Measurements from ENCODE around the gene COL27A1. TPM values are rescaled to one million over a fixed set of nuclear protein-coding genes. Genes with fewer than 3 reads are reported as not detected.
"Not testable (repeated sequence)": the region's sequence is repeated elsewhere in the genome, so short reads cannot be mapped to it uniquely, and the experiment has no call there.

The COL27A1 gene
- total RNA-seq, 2 experiments from 2014 or later, result 0.87 to 1.2 TPM

GRCh38 chr9:114124666-114125475 lies 30.5 kb upstream of the COL27A1 start:
- no peak for TF ChIP-seq CTCF (IDR thresholded peaks at IDR 0.05)
- ATAC-seq (ENCODE audit: poor library complexity) (no peak), DNase-seq (no peak)
- H3K9me3 ChIP-seq (ENCODE audit: control insufficient read depth in 1 of 2, insufficient read depth in 1 of 2, low read length in 2 of 2), result peaks cover 11 to 20% of the 10 kb centered on the region in 2 experiments
- H3K27ac ChIP-seq (ENCODE audit: low read depth in 1 of 2, low read length in 2 of 2), result no peak overlapping the region
- peaks cover 4% of the 10 kb centered on the region for H3K9me3 Mint-ChIP-seq
- H3K27me3 ChIP-seq (ENCODE audit: control insufficient read depth in 1 of 2, insufficient read depth in 2 of 2, low read length in 2 of 2), result peaks cover 4 to 7% of the 10 kb centered on the region in 2 experiments
- intact Hi-C loops (cut with DNase I, micrococcal nuclease), result no loop called here
- ChIA-PET POLR2A (no interaction called here), CTCF (no interaction called here)
- peaks cover 17% of the 10 kb centered on the region for H3K27me3 Mint-ChIP-seq
- H3K4me1 Mint-ChIP-seq (ENCODE audit: low read depth), result no peaks in the 10 kb centered on the region
- no peaks in the 10 kb centered on the region for H3K36me3 ChIP-seq (ENCODE audit: insufficient read depth, low read length)
- no peaks in the 10 kb centered on the region for H3K36me3 Mint-ChIP-seq (ENCODE audit: low read depth)
- H3K4me1 ChIP-seq (ENCODE audit: insufficient read depth, low read length), result no peaks in the 10 kb centered on the region
- no peak overlapping the region for H3K27ac Mint-ChIP-seq
- H3K4me3 Mint-ChIP-seq, result no peak overlapping the region
- H3K4me3 ChIP-seq (ENCODE audit: low read length), result no peak overlapping the region

- peaks cover 4% of the 10 kb centered on the region for H3K9me3 Mint-ChIP-seq
- no peaks in the 10 kb centered on the region for H3K36me3 Mint-ChIP-seq (ENCODE audit: low read depth)
- no peak overlapping the region for H3K4me3 Mint-ChIP-seq
- Histone ChIP-seq H3K4me1 (ENCODE audit: insufficient read depth, low read length) (no peaks in the 10 kb centered on the region), H3K36me3 (ENCODE audit: insufficient read depth, low read length) (no peaks in the 10 kb centered on the region), H3K9me3 (ENCODE audit: control insufficient read depth in 1 of 2, insufficient read depth in 1 of 2, low read length in 2 of 2) (peaks cover 11 to 20% of the 10 kb centered on the region in 2 experiments), H3K27ac (ENCODE audit: low read depth in 1 of 2, low read length in 2 of 2) (no peak overlapping the region), H3K4me3 (ENCODE audit: low read length) (no peak overlapping the region), H3K27me3 (ENCODE audit: control insufficient read depth in 1 of 2, insufficient read depth in 2 of 2, low read length in 2 of 2) (peaks cover 4 to 7% of the 10 kb centered on the region in 2 experiments)
- H3K4me1 Mint-ChIP-seq (ENCODE audit: low read depth), result no peaks in the 10 kb centered on the region
- TF ChIP-seq CTCF (IDR thresholded peaks at IDR 0.05), result no peak
- CTCF ChIA-PET, result no interaction called here
- H3K27ac Mint-ChIP-seq, result no peak overlapping the region
- DNase-seq (no peak), ATAC-seq (ENCODE audit: poor library complexity) (no peak)
- H3K27me3 Mint-ChIP-seq, result peaks cover 23% of the 10 kb centered on the region
- intact Hi-C loops (cut with DNase I, micrococcal nuclease), result no loop called here
- POLR2A ChIA-PET, result no interaction called here
Observed at GRCh38 chr9:114125476-114126013, 29.8 kb upstream of the COL27A1 start.

GRCh38 chr9:114126247-114127060 lies 28.9 kb upstream of the COL27A1 start:
- H3K9me3 Mint-ChIP-seq, result peaks cover 4% of the 10 kb centered on the region
- H3K27me3 ChIP-seq (ENCODE audit: control insufficient read depth in 1 of 2, insufficient read depth in 2 of 2, low read length in 2 of 2), result peaks cover 7% of the 10 kb centered on the region in 2 experiments
- H3K27ac ChIP-seq (ENCODE audit: low read depth in 1 of 2, low read length in 2 of 2), result no peak overlapping the region
- H3K27me3 Mint-ChIP-seq, result peaks cover 23% of the 10 kb centered on the region
- TF ChIP-seq CTCF (IDR thresholded peaks at IDR 0.05), result no peak
- H3K36me3 ChIP-seq (ENCODE audit: insufficient read depth, low read length), result no peaks in the 10 kb centered on the region
- ATAC-seq (ENCODE audit: poor library complexity), result no peak
- no peaks in the 10 kb centered on the region for H3K4me1 Mint-ChIP-seq (ENCODE audit: low read depth)
- ChIA-PET POLR2A (no interaction called here), CTCF (no interaction called here)
- no peaks in the 10 kb centered on the region for H3K36me3 Mint-ChIP-seq (ENCODE audit: low read depth)
- no peak for DNase-seq
- H3K4me3 ChIP-seq (ENCODE audit: low read length), result no peak overlapping the region
- peaks cover 11 to 20% of the 10 kb centered on the region in 2 experiments for H3K9me3 ChIP-seq (ENCODE audit: control insufficient read depth in 1 of 2, insufficient read depth in 1 of 2, low read length in 2 of 2)
- intact Hi-C loops (cut with DNase I, micrococcal nuclease), result no loop called here
- no peaks in the 10 kb centered on the region for H3K4me1 ChIP-seq (ENCODE audit: insufficient read depth, low read length)
- no peak overlapping the region for H3K27ac Mint-ChIP-seq
- no peak overlapping the region for H3K4me3 Mint-ChIP-seq

GRCh38 chr9:114128759-114129158 lies 26.6 kb upstream of the COL27A1 start:
- H3K36me3 ChIP-seq (ENCODE audit: insufficient read depth, low read length); H3K4me3 ChIP-seq (ENCODE audit: low read length); ATAC-seq (ENCODE audit: poor library complexity); H3K27me3 ChIP-seq (ENCODE audit: control insufficient read depth in 1 of 2, insufficient read depth in 2 of 2, low read length in 2 of 2); H3K4me1 Mint-ChIP-seq (ENCODE audit: low read depth); H3K27ac ChIP-seq (ENCODE audit: low read depth in 1 of 2, low read length in 2 of 2); DNase-seq; CTCF ChIA-PET; H3K9me3 Mint-ChIP-seq; H3K4me1 ChIP-seq (ENCODE audit: insufficient read depth, low read length); H3K4me3 Mint-ChIP-seq; POLR2A ChIA-PET; H3K36me3 Mint-ChIP-seq (ENCODE audit: low read depth); intact Hi-C loops (cut with DNase I, micrococcal nuclease); H3K27ac Mint-ChIP-seq: not testable (repeated sequence)
- H3K9me3 ChIP-seq (ENCODE audit: control insufficient read depth in 1 of 2, insufficient read depth in 1 of 2, low read length in 2 of 2), result peaks cover 11 to 14% of the 10 kb centered on the region in 2 experiments
- peaks cover 23% of the 10 kb centered on the region for H3K27me3 Mint-ChIP-seq
